WERI-Rb-1 (cell line): ENCODE measurements around the gene SP3.

Experiments used
- DNase-seq: peaks from one replicate; pipeline ENCODE4 v3.0.0-alpha.2; 2020
- H3K27ac ChIP-seq: fragments of 250-450 bp; sonication (Bioruptor Pico); 2 replicates; pipeline ENCODE4 v1.5.1; 2020; ENCODE audit warnings: mild to moderate bottlenecking, moderate library complexity
- H3K27me3 ChIP-seq: fragments of 250-450 bp; sonication (Bioruptor Pico); 2 replicates; pipeline ENCODE4 v1.5.1; 2021; ENCODE audit warnings: mild to moderate bottlenecking, low read depth, moderate library complexity; ENCODE audit not compliant: insufficient read depth, severe bottlenecking
- H3K36me3 ChIP-seq: fragments of 250-450 bp; sonication (Bioruptor Pico); 2 replicates; pipeline ENCODE4 v1.5.1; 2020; ENCODE audit warnings: mild to moderate bottlenecking, moderate library complexity
- H3K4me3 ChIP-seq: 2 replicates; pipeline ENCODE4 v1.5.1; 2011; ENCODE audit warnings: low read depth, mild to moderate bottlenecking, control low read depth, low read length
- H3K9me3 ChIP-seq: fragments of 250-450 bp; sonication (Bioruptor Pico); 2 replicates; pipeline ENCODE4 v1.5.1; 2021; ENCODE audit warnings: mild to moderate bottlenecking, moderate library complexity; ENCODE audit not compliant: severe bottlenecking
- TF ChIP-seq, protein P1 (sequence below): IDR thresholded peaks from 2 replicates; pipeline ENCODE4 v1.5.1; 2011; ENCODE audit warnings: low read depth, mild to moderate bottlenecking, control low read depth, inconsistent platforms, low read length

Gene SP3

DNA sequence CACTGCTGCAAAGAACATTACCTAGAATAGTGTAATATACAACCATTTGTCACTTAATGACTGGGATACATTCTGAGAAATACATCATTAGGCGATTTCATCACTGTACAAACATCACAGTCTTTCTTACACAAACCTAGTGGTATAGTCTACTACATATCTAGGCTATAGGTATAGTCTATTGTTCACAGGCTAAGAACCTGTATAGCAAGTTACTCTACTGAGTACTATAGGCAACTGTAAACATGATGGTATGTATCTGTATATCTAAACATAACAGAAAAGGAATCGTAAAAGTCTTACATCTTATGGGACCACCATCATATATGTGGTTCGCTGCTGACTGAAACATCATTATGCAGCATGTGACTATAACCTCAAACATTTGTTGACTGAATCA lies 21.4 kb downstream of the SP3 start:
- Histone ChIP-seq H3K36me3 (peaks cover 36% of the 10 kb centered on the region), H3K27ac (no peak overlapping the region), H3K27me3 (no peaks in the 10 kb centered on the region), H3K4me3 (no peak overlapping the region), H3K9me3 (no peaks in the 10 kb centered on the region)
- TF ChIP-seq, protein P1, sequence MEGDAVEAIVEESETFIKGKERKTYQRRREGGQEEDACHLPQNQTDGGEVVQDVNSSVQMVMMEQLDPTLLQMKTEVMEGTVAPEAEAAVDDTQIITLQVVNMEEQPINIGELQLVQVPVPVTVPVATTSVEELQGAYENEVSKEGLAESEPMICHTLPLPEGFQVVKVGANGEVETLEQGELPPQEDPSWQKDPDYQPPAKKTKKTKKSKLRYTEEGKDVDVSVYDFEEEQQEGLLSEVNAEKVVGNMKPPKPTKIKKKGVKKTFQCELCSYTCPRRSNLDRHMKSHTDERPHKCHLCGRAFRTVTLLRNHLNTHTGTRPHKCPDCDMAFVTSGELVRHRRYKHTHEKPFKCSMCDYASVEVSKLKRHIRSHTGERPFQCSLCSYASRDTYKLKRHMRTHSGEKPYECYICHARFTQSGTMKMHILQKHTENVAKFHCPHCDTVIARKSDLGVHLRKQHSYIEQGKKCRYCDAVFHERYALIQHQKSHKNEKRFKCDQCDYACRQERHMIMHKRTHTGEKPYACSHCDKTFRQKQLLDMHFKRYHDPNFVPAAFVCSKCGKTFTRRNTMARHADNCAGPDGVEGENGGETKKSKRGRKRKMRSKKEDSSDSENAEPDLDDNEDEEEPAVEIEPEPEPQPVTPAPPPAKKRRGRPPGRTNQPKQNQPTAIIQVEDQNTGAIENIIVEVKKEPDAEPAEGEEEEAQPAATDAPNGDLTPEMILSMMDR, result no peak
- DNase-seq, result no peak

DNA sequence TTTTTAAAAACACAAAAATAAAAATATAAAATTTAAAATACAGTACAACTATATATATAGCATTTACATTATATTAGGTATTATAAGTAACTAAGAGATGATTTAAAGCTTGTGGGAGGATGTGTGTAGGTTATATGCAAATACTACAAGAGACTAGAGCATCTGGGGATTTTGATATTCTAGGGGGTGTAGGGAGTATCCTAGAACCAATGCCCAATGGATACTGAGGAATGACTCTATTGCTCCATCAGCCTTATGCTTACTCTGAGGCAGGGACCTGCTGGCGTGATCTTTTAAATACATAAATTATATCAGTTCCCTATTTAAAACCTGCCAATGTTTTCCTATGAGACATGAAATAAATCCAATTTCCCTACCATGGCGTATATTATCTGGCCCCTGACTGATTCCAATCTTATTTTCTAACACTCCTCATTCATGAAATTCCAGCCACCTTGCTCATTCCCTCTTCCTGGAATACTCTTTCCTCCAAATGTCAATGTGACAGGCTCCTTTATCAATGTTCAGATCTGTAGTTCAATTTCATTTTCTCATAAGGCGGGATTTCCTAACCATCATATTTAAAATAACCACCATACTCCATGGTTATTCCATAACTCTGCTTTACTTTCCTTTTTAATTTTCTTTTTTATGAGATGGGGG lies 22.2 kb downstream of the SP3 start:
- TF ChIP-seq, protein P1, result no peak
- no peaks in the 10 kb centered on the region for H3K27me3 ChIP-seq
- no peak for DNase-seq
- no peak overlapping the region for H3K4me3 ChIP-seq
- H3K36me3 ChIP-seq, result peaks cover 38% of the 10 kb centered on the region
- H3K27ac ChIP-seq, result no peak overlapping the region
- no peaks in the 10 kb centered on the region for H3K9me3 ChIP-seq

- no peak for DNase-seq
- H3K4me3 ChIP-seq, result no peak overlapping the region
- H3K36me3 ChIP-seq, result peaks cover 36% of the 10 kb centered on the region
- no peaks in the 10 kb centered on the region for H3K27me3 ChIP-seq
- no peaks in the 10 kb centered on the region for H3K9me3 ChIP-seq
- TF ChIP-seq, protein P1, result no peak
- no peak overlapping the region for H3K27ac ChIP-seq
Observed at GRCh38 chr2:173941567-173941966, 23.6 kb downstream of the SP3 start.

DNA sequence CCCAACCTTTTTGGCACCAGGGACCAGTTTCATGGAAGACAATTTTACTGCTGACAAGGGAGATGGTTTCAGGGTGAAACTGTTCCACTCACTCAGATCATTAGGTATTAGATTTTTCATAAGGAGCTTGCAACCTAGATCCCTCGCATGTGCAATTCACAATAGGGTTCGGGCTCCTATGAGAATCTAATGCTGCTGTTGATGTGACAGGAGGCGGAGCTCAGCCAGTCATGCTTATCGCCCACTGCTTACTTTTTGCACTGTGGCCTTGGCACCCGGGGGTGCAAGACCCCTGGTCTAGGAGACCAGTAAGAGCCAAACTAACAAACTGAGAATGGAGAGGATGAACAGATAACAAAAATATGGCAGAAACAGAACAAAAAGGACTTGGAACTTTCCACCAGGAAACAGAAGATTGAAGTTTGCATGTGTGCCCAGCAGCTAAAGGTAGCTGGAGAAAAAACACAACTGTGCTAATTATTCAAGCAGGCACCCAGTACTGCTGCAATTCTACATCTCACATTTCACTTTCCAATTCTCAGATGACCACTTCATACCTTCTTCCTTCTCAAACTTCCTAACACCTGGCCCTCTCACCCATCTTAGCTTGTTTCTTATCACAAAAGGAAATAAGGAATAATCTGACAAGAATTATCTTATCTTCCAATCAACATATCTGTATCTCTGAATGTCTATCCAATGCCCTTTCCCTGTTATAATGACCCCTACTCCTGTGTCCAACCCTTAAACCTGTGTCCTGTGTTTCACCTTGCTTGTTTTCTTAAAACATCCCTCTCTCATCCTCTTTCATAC lies 24.8 kb downstream of the SP3 start:
- TF ChIP-seq, protein P1, result no peak
- H3K27ac ChIP-seq, result no peak overlapping the region
- no peaks in the 10 kb centered on the region for H3K27me3 ChIP-seq
- H3K4me3 ChIP-seq, result no peak overlapping the region
- DNase-seq, result no peak
- peaks cover 35% of the 10 kb centered on the region for H3K36me3 ChIP-seq
- no peaks in the 10 kb centered on the region for H3K9me3 ChIP-seq

- Histone ChIP-seq H3K36me3 (peaks cover 28% of the 10 kb centered on the region), H3K4me3 (no peak overlapping the region), H3K27ac (no peak overlapping the region), H3K27me3 (no peaks in the 10 kb centered on the region), H3K9me3 (no peaks in the 10 kb centered on the region)
- TF ChIP-seq, protein P1, result no peak
- DNase-seq, result no peak
Observed at GRCh38 chr2:173938700-173939384, 26.3 kb downstream of the SP3 start.
